HUES64 (cell line): ENCODE results near the gene LATS2.
"Not testable (repeated sequence)": the region's sequence is repeated elsewhere in the genome, so short reads cannot be mapped to it uniquely, and the experiment has no call there.

Experiments used
- H3K27ac ChIP-seq: 2 replicates; pipeline ENCODE4 v1.7.0; 2013; ENCODE audit warnings: low read depth, low read length, inconsistent platforms
- H3K27me3 ChIP-seq: 2 replicates; pipeline ENCODE4 v1.6.1; 2013; ENCODE audit warnings: mild to moderate bottlenecking, low read length; ENCODE audit not compliant: insufficient read depth
- H3K36me3 ChIP-seq: 2 replicates; pipeline ENCODE4 v1.6.1; 2013; ENCODE audit warnings: mild to moderate bottlenecking, low read length; ENCODE audit not compliant: insufficient read depth
- H3K4me1 ChIP-seq: 2 replicates; pipeline ENCODE4 v1.6.1; 2013; ENCODE audit warnings: mild to moderate bottlenecking, low read length, moderate library complexity; ENCODE audit not compliant: insufficient read depth
- H3K4me3 ChIP-seq: 2 replicates; pipeline ENCODE4 v1.5.1; 2013; ENCODE audit warnings: mild to moderate bottlenecking, low read length, moderate library complexity
- H3K9ac ChIP-seq: 2 replicates; pipeline ENCODE4 v1.6.1; 2013; ENCODE audit warnings: mild to moderate bottlenecking, low read depth, low read length
- H3K9me3 ChIP-seq: 2 replicates; pipeline ENCODE4 v1.6.1; 2013; ENCODE audit warnings: low read depth, low read length; ENCODE audit not compliant: insufficient read depth
- WGBS: fragments of 150-250, 120-280 bp; methylation state at CpG from one replicate; pipeline ENCODE4 v1.1.7; 2013; ENCODE audit warnings: missing lambda C conversion rate; 5-methylcytosine and 5-hydroxymethylcytosine counted together

Gene LATS2

GRCh38 chr13:20955496-20955895, 105.9 kb downstream of the LATS2 start:
- no peak overlapping the region for H3K9ac ChIP-seq
- H3K4me3 ChIP-seq, result no peak overlapping the region
- H3K27ac ChIP-seq, result no peak overlapping the region
- no peaks in the 10 kb centered on the region for H3K27me3 ChIP-seq
- WGBS, result 90% methylated on average over 6 of the region's 6 CpGs
- H3K9me3 ChIP-seq, result no peaks in the 10 kb centered on the region
- H3K4me1 ChIP-seq, result no peaks in the 10 kb centered on the region
- no peaks in the 10 kb centered on the region for H3K36me3 ChIP-seq

- Histone ChIP-seq H3K9ac (no peak overlapping the region), H3K27me3 (no peaks in the 10 kb centered on the region), H3K27ac (no peak overlapping the region), H3K36me3 (no peaks in the 10 kb centered on the region), H3K4me1 (no peaks in the 10 kb centered on the region), H3K4me3 (no peak overlapping the region), H3K9me3 (no peaks in the 10 kb centered on the region)
- 76% methylated on average over 16 of the region's 16 CpGs for WGBS
Measured at GRCh38 chr13:20953245-20953931, 108.0 kb downstream of the LATS2 start.

GRCh38 chr13:20952838-20953237, 108.5 kb downstream of the LATS2 start:
- WGBS, result 89% methylated on average over 16 of the region's 16 CpGs
- Histone ChIP-seq H3K36me3 (no peaks in the 10 kb centered on the region), H3K27me3 (no peaks in the 10 kb centered on the region), H3K9ac (no peak overlapping the region), H3K27ac (no peak overlapping the region), H3K9me3 (no peaks in the 10 kb centered on the region), H3K4me1 (no peaks in the 10 kb centered on the region), H3K4me3 (no peak overlapping the region)

GRCh38 chr13:20948001-20948400, 113.4 kb downstream of the LATS2 start:
- H3K9ac ChIP-seq, H3K27ac ChIP-seq, H3K9me3 ChIP-seq, H3K4me3 ChIP-seq, H3K36me3 ChIP-seq, H3K4me1 ChIP-seq: not testable (repeated sequence)
- 86% methylated on average over 3 of the region's 3 CpGs for WGBS
- H3K27me3 ChIP-seq, result peaks cover 28% of the 10 kb centered on the region

- Histone ChIP-seq H3K27ac (no peak overlapping the region), H3K4me1 (no peaks in the 10 kb centered on the region)
- 7% methylated on average over 29 of the region's 29 CpGs for WGBS
Measured at GRCh38 chr13:20945952-20946383, 115.4 kb downstream of the LATS2 start.

GRCh38 chr13:20942938-20943559, 118.3 kb downstream of the LATS2 start:
- Histone ChIP-seq H3K27me3 (peaks cover 28% of the 10 kb centered on the region), H3K4me1 (peaks cover 13% of the 10 kb centered on the region), H3K4me3 (no peak overlapping the region), H3K9ac (no peak overlapping the region), H3K9me3 (no peaks in the 10 kb centered on the region), H3K36me3 (no peaks in the 10 kb centered on the region), H3K27ac (no peak overlapping the region)
- WGBS, result 92% methylated on average over 22 of the region's 22 CpGs

More at GRCh38 chr13:20945952-20946383, 115.4 kb downstream of the LATS2 start:
- peak overlapping the region; percentile 41 for H3K4me3 ChIP-seq
- H3K9ac ChIP-seq, result 0 out of 2 replicates have a peak overlapping the region, but pooled peaks have one; percentile 9
- peaks cover 28% of the 10 kb centered on the region for H3K27me3 ChIP-seq
- no peaks in the 10 kb centered on the region for H3K9me3 ChIP-seq
- H3K36me3 ChIP-seq, result no peaks in the 10 kb centered on the region

- H3K9ac ChIP-seq, H3K4me3 ChIP-seq, H3K27ac ChIP-seq, H3K36me3 ChIP-seq, H3K9me3 ChIP-seq: not testable (repeated sequence)
- H3K27me3 ChIP-seq, result peaks cover 11% of the 10 kb centered on the region
- peaks cover 13% of the 10 kb centered on the region for H3K4me1 ChIP-seq
- 97% methylated on average over 9 of the region's 10 CpGs for WGBS
Measured at GRCh38 chr13:20940511-20940910, 120.9 kb downstream of the LATS2 start.

GRCh38 chr13:20940083-20940482, 121.3 kb downstream of the LATS2 start:
- no peaks in the 10 kb centered on the region for H3K36me3 ChIP-seq
- no peak overlapping the region for H3K27ac ChIP-seq
- H3K4me1 ChIP-seq, result peaks cover 13% of the 10 kb centered on the region
- no peak overlapping the region for H3K4me3 ChIP-seq
- peaks cover 7% of the 10 kb centered on the region for H3K27me3 ChIP-seq
- WGBS, result 95% methylated on average over 2 of the region's 3 CpGs
- H3K9me3 ChIP-seq, result no peaks in the 10 kb centered on the region
- H3K9ac ChIP-seq, result no peak overlapping the region; the same call in 1 of the 2 replicates

- H3K27ac ChIP-seq, result no peak overlapping the region
- H3K27me3 ChIP-seq, result peaks cover 3% of the 10 kb centered on the region
- no peak overlapping the region for H3K4me3 ChIP-seq
- no peaks in the 10 kb centered on the region for H3K9me3 ChIP-seq
- no peak overlapping the region; the same call in 1 of the 2 replicates for H3K9ac ChIP-seq
- peaks cover 13% of the 10 kb centered on the region for H3K4me1 ChIP-seq
- 71% methylated on average over 4 of the region's 4 CpGs for WGBS
- no peaks in the 10 kb centered on the region for H3K36me3 ChIP-seq
Measured at GRCh38 chr13:20939662-20940061, 121.7 kb downstream of the LATS2 start.

- WGBS, result 85% methylated on average over 6 of the region's 6 CpGs
- H3K9ac ChIP-seq, result no peak overlapping the region
- H3K9me3 ChIP-seq, result no peaks in the 10 kb centered on the region
- H3K36me3 ChIP-seq, result no peaks in the 10 kb centered on the region
- no peak overlapping the region for H3K4me3 ChIP-seq
- H3K27ac ChIP-seq, result no peak overlapping the region
- no peaks in the 10 kb centered on the region for H3K27me3 ChIP-seq
- peaks cover 13% of the 10 kb centered on the region for H3K4me1 ChIP-seq
Measured at GRCh38 chr13:20938302-20938701, 123.1 kb downstream of the LATS2 start.

- no peak overlapping the region for H3K4me3 ChIP-seq
- no peaks in the 10 kb centered on the region for H3K36me3 ChIP-seq
- no peak overlapping the region for H3K9ac ChIP-seq
- no peaks in the 10 kb centered on the region for H3K4me1 ChIP-seq
- no peak overlapping the region for H3K27ac ChIP-seq
- H3K9me3 ChIP-seq, result no peaks in the 10 kb centered on the region
- no peaks in the 10 kb centered on the region for H3K27me3 ChIP-seq
- WGBS, result 94% methylated on average over 3 of the region's 4 CpGs
Measured at GRCh38 chr13:20927596-20928257, 133.7 kb downstream of the LATS2 start.
